OCI-LY7 (cell line): ENCODE measurements around the gene CSTF1. TPM values are rescaled to one million over a fixed set of nuclear protein-coding genes. Genes with fewer than 3 reads are reported as not detected.
"Not testable (repeated sequence)": the region's sequence is repeated elsewhere in the genome, so short reads cannot be mapped to it uniquely, and the experiment has no call there.

ENCODE experiments used
- BruUV-seq: library from RNA; stranded (reverse); fragments of 400-500 nt; replicated peaks from 2 replicates; lab custom pipeline; 2021; lab: Mats Ljungman, UMichigan
- CTCF ChIA-PET: fragments of 300-600 bp; sonication (Branson Sonifier 250); formaldehyde crosslinking; loops from one replicate; lab custom pipeline; 2022; ENCODE audit warnings: antibody characterized with exemption; ENCODE audit not compliant: unreplicated experiment; lab: Charles Lee
- POLR2A ChIA-PET: fragments of 300-600 bp; sonication (Branson Sonifier 250); formaldehyde crosslinking; loops from one replicate; lab custom pipeline; 2022; ENCODE audit warnings: antibody characterized with exemption; lab: Charles Lee
- DNase-seq: peaks from one replicate; pipeline ENCODE4 v3.0.0-alpha.2; 2015; ENCODE audit warnings: low spot score
- H2AFZ ChIP-seq: fragments of 200-600 bp; sonication (generic), shearing (Covaris generic); 2 replicates; pipeline ENCODE4 v1.6.1; 2014; ENCODE audit warnings: mild to moderate bottlenecking, antibody characterized with exemption, low read length, moderate library complexity
- H3K27ac ChIP-seq: fragments of 200-600 bp; sonication (generic); 2 replicates; pipeline ENCODE4 v1.5.1; 2014; ENCODE audit warnings: mixed run types, low read depth, mild to moderate bottlenecking, moderate library complexity, low read length, inconsistent platforms; ENCODE audit not compliant: poor library complexity, severe bottlenecking
- H3K36me3 ChIP-seq: fragments of 200-600 bp; sonication (generic); 2 replicates; pipeline ENCODE4 v1.6.1; 2014; ENCODE audit warnings: mild to moderate bottlenecking, antibody characterized with exemption, low read length, moderate library complexity, mixed read lengths; ENCODE audit not compliant: insufficient read depth
- H3K4me1 ChIP-seq: fragments of 200-600 bp; sonication (generic); 2 replicates; pipeline ENCODE4 v1.5.1; 2014; ENCODE audit warnings: mild to moderate bottlenecking, low read length; ENCODE audit not compliant: insufficient read depth, poor library complexity, severe bottlenecking
- H3K4me2 ChIP-seq: fragments of 200-600 bp; sonication (generic); 2 replicates; pipeline ENCODE4 v1.6.1; 2014; ENCODE audit warnings: mild to moderate bottlenecking, low read length
- H3K4me3 ChIP-seq: fragments of 200-600 bp; sonication (generic); 2 replicates; pipeline ENCODE4 v1.5.1; 2014; ENCODE audit warnings: mild to moderate bottlenecking, low read depth, low read length; ENCODE audit not compliant: poor library complexity, severe bottlenecking
- H3K79me2 ChIP-seq: fragments of 200-600 bp; sonication (generic); 2 replicates; pipeline ENCODE4 v1.6.1; 2016; ENCODE audit warnings: low read depth, mild to moderate bottlenecking, low read length, moderate library complexity, mixed read lengths; ENCODE audit not compliant: insufficient read depth
- H3K9me2 ChIP-seq: fragments of 200-600 bp; sonication (generic); 2 replicates; pipeline ENCODE4 v1.6.1; 2016; ENCODE audit warnings: mild to moderate bottlenecking, low read length, mixed read lengths; ENCODE audit not compliant: insufficient read depth
- H3K9me3 ChIP-seq: fragments of 200-600 bp; sonication (generic); 2 replicates; pipeline ENCODE4 v1.6.1; 2014; ENCODE audit warnings: mild to moderate bottlenecking, mixed run types, low read length, mixed read lengths
- H4K20me1 ChIP-seq: fragments of 200-600 bp; sonication (generic); 2 replicates; pipeline ENCODE4 v1.6.1; 2014; ENCODE audit warnings: mild to moderate bottlenecking, antibody characterized with exemption, low read length, moderate library complexity, mixed read lengths; ENCODE audit not compliant: insufficient read depth
- CTCF ChIP-seq: fragments of 200-600 bp; sonication (generic); conservative IDR thresholded peaks from 2 replicates; pipeline ENCODE4 v1.5.1; 2014; ENCODE audit warnings: mild to moderate bottlenecking, antibody characterized with exemption, low read length, moderate library complexity, mixed read lengths
- EZH2phosphoT487 ChIP-seq: fragments of 200-600 bp; sonication (generic); IDR thresholded peaks from 2 replicates; pipeline ENCODE4 v1.6.1; 2018; ENCODE audit warnings: low read depth, borderline replicate concordance, mild to moderate bottlenecking, mixed run types, antibody characterized with exemption, low read length, moderate library complexity, mixed read lengths
- intact Hi-C: fragments of 100-400 bp; cut with micrococcal nuclease; formaldehyde crosslinking; loops from one replicate; pipeline ENCODE4 v1.10.0; 2022; ENCODE audit not compliant: unreplicated experiment
- total RNA-seq, 2 experiments: library from RNA; depleted of rRNA in 1 of 2; stranded (reverse); fragments of >200 nt in 1 of 2; shearing (Covaris generic) in 1 of 2; gene quantifications; 2 replicates each; pipeline ENCODE4 v1.2.3, GENCODE V29; 2014 to 2022

CSTF1 gene
- total RNA-seq, 2 experiments from 2014 or later, result 52.1 to 56.0 TPM

- H4K20me1 ChIP-seq, result no peaks in the 10 kb centered on the region
- H3K9me3 ChIP-seq, result no peaks in the 10 kb centered on the region
- intact Hi-C loops, result no loop called here
- peaks cover 3% of the 10 kb centered on the region; the same call in 1 of the 2 replicates for H3K79me2 ChIP-seq
- no peak overlapping the region for H3K4me3 ChIP-seq
- no peak for DNase-seq
- H3K4me2 ChIP-seq, result no peak overlapping the region
- no peaks in the 10 kb centered on the region for H3K9me2 ChIP-seq
- no TSS peak for BruUV-seq
- no peak overlapping the region for H3K27ac ChIP-seq
- peaks cover 7% of the 10 kb centered on the region for H3K4me1 ChIP-seq
- CTCF ChIA-PET, result no interaction called here
- TF ChIP-seq EZH2phosphoT487 (no peak), CTCF (no peak)
- H3K36me3 ChIP-seq, result peaks cover 65% of the 10 kb centered on the region
- no peak overlapping the region for H2AFZ ChIP-seq
- POLR2A ChIA-PET, result no interaction called here
These were observed 17.1 kb downstream of the CSTF1 start for GRCh38 chr20:56409521-56409920.

- no peaks in the 10 kb centered on the region for H4K20me1 ChIP-seq
- H3K4me2 ChIP-seq, result no peak overlapping the region
- H3K79me2 ChIP-seq, result peaks cover 3% of the 10 kb centered on the region; the same call in 1 of the 2 replicates
- no peak overlapping the region for H2AFZ ChIP-seq
- peaks cover 7% of the 10 kb centered on the region for H3K4me1 ChIP-seq
- DNase-seq, result no peak
- peaks cover 61% of the 10 kb centered on the region for H3K36me3 ChIP-seq
- CTCF ChIA-PET, result no interaction called here
- no peaks in the 10 kb centered on the region for H3K9me2 ChIP-seq
- BruUV-seq, result no TSS peak
- no peak overlapping the region for H3K27ac ChIP-seq
- no peak overlapping the region for H3K4me3 ChIP-seq
- no peaks in the 10 kb centered on the region for H3K9me3 ChIP-seq
- TF ChIP-seq CTCF (no peak), EZH2phosphoT487 (no peak)
- intact Hi-C loops, result no loop called here
- POLR2A ChIA-PET, result no interaction called here
These were observed 17.5 kb downstream of the CSTF1 start for GRCh38 chr20:56409956-56410355.

GRCh38 chr20:56411287-56411686, 18.8 kb downstream of the CSTF1 start:
- H3K4me3 ChIP-seq, H3K9me3 ChIP-seq, H3K79me2 ChIP-seq, H4K20me1 ChIP-seq, BruUV-seq, H3K4me1 ChIP-seq, H2AFZ ChIP-seq, H3K27ac ChIP-seq, H3K4me2 ChIP-seq, intact Hi-C loops, DNase-seq, H3K9me2 ChIP-seq, CTCF ChIA-PET: not testable (repeated sequence)
- peaks cover 48% of the 10 kb centered on the region for H3K36me3 ChIP-seq
- POLR2A ChIA-PET, result interaction anchor here (1.2 kb wide), 1 partner anchor 16 kb away, joined by 4 read pairs; no protein-coding TSS in a partner anchor
